K562 (cell line): Measurements from ENCODE around the gene NUCKS1. TPM values are rescaled to one million over a fixed set of nuclear protein-coding genes. Genes with fewer than 3 reads are reported as not detected.
A peak's percentile ranks its signal among the peaks of the same experiment; 100 is the strongest.

Source experiments
- ATF1 ChIP-seq, 2 experiments: fragments of 450-650 bp in 1 of 2; IDR thresholded peaks; 2 replicates each; pipeline ENCODE4 v1.6.1; 2016; ENCODE audit warnings: missing compliant biosample characterization in 1 of 2, missing genetic modification characterization in 1 of 2
- BACH1 ChIP-seq: fragments of 200-800 bp; sonication (Bioruptor generic); IDR thresholded peaks from 2 replicates; pipeline ENCODE4 v1.6.1; 2016; ENCODE audit warnings: missing genetic modification characterization, missing compliant biosample characterization
- ILF3 ChIP-seq: fragments of 450-650 bp; IDR thresholded peaks from 2 replicates; pipeline ENCODE4 v1.6.1; 2018; ENCODE audit warnings: antibody characterized with exemption, mild to moderate bottlenecking, moderate library complexity, borderline replicate concordance
- MCM3 ChIP-seq: fragments of 450-650 bp; IDR thresholded peaks from 2 replicates; pipeline ENCODE4 v1.6.1; 2016
- MNT ChIP-seq, 2 experiments: fragments of 450-650 bp; conservative IDR thresholded peaks; 2 replicates each; pipeline ENCODE4 v1.6.1; 2017; ENCODE audit warnings: mild to moderate bottlenecking in 2 of 2, moderate library complexity in 2 of 2
- PRPF4 ChIP-seq: fragments of 200-400 bp; formaldehyde crosslinking; IDR thresholded peaks from one replicate; pipeline ENCODE4 v1.6.1; 2017; ENCODE audit warnings: low read length, low read depth, mild to moderate bottlenecking; ENCODE audit not compliant: insufficient read depth, poor library complexity, severe bottlenecking
- SMARCE1 ChIP-seq: fragments of 450-650 bp; IDR thresholded peaks from 2 replicates; pipeline ENCODE4 v1.7.1; 2016; ENCODE audit warnings: mild to moderate bottlenecking
- SPI1 ChIP-seq: IDR thresholded peaks from 2 replicates; pipeline ENCODE4 v1.6.1; 2011; ENCODE audit warnings: low read depth, low read length, control low read depth, borderline replicate concordance
- SRSF9 ChIP-seq: fragments of 200-400 bp; formaldehyde crosslinking; IDR thresholded peaks from 2 replicates; pipeline ENCODE4 v1.6.1; 2017; ENCODE audit warnings: low read depth, low read length, borderline replicate concordance
- TBL1XR1 ChIP-seq, 2 experiments: IDR thresholded peaks; 2 replicates each; pipeline ENCODE4 v1.6.1; 2012; ENCODE audit warnings: improper control_type of control experiment in 2 of 2, low read length in 2 of 2, mild to moderate bottlenecking in 1 of 2
- TEAD2 ChIP-seq: fragments of 450-650 bp; IDR thresholded peaks from 2 replicates; pipeline ENCODE4 v1.6.1; 2016; ENCODE audit warnings: missing genetic modification characterization, control low read depth, missing compliant biosample characterization
- ZBTB40 ChIP-seq, 2 experiments: fragments of 450-650 bp in 1 of 2; sonication (generic) in 1 of 2; formaldehyde crosslinking in 1 of 2; IDR thresholded peaks; 2 replicates each; pipeline versions ENCODE4 v1.7.1 to v1.9.0; 2016 to 2022; ENCODE audit warnings: inconsistent platforms in 1 of 2, mild to moderate bottlenecking in 1 of 2, missing genetic modification reagents in 1 of 2
- ZNF695 ChIP-seq: fragments of 450-650 bp; formaldehyde crosslinking; IDR thresholded peaks from 2 replicates; pipeline ENCODE4 v1.4.0; 2020; ENCODE audit warnings: mild to moderate bottlenecking, moderate library complexity
- polyA plus RNA-seq, 8 experiments: library from polyadenylated mRNA; depleted of rRNA in 4 of 8; stranded (reverse) in 5 of 8; unstranded in 3 of 8; fragments of >200 nt; fragmentation: Nextera tagmentation in 2 of 8; fragmentation: Illumina TruSeq in 1 of 8; extraction: Ambion mirVana in 2 of 8; extraction: Trizol in 1 of 8; gene quantifications; 2 replicates each; pipeline versions ENCODE4 v1.2.1 to v1.2.3, GENCODE V29; 2011 to 2014; ENCODE audit warnings: inconsistent platforms in 1 of 8, missing spikeins in 1 of 8
- total RNA-seq, 7 experiments: library from RNA; depleted of rRNA in 6 of 7; stranded (reverse); fragments of >200 nt in 6 of 7; fragmentation: Illumina TruSeq in 2 of 7; extraction: Trizol in 2 of 7; gene quantifications; 2 replicates each; pipeline versions ENCODE4 v1.2.1 to v1.2.3, GENCODE V29; 2011 to 2021; ENCODE audit warnings: low replicate concordance in 1 of 7
- TF ChIP-seq, protein P1 (sequence below): fragments of 450-650 bp; formaldehyde crosslinking; conservative IDR thresholded peaks from 2 replicates; pipeline ENCODE4 v1.4.0; 2022; ENCODE audit warnings: mild to moderate bottlenecking, missing genetic modification characterization

Gene NUCKS1
- total and polyA plus RNA-seq, 9 of the 15 experiments (the other 6 are each of a cell fraction or from before 2014, with no cell fraction given): 66.7 to 244 (median 149) TPM

DNA sequence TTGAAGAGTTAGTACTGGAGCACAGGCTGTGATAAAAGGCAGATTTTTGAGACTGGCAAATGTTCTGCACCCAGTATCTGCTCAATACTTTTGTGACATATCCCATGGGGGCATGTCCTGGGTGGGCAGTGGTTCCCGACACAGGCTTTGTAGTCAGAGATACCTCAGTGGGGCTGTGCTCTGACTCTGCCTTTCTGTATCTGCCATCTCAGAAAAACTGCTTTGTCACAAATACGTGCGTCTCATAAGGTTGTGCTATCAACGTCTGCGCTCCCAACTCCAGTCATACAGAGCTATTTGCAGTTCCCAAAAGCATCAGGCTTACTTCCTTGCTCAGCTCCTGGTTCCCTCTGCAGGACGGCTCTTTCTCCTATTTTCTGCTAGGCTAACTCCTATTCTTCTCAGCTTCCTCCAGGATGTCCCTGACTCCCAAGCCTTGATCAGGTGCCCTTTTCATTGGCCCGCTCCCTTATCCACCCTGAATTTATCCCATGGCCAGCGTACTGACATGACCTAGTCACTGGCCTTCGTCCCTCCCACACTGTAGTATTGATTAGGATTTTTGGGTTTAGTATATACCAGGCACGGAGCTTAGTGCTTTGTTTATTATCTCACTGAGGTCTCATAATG, 37.4 kb upstream of the NUCKS1 start (continued):
- TF ChIP-seq ZBTB40 (IDR thresholded peaks at IDR 0.05): 0 out of 2 replicates have a peak, but pooled peaks have one; percentile 30
- no peak for TF ChIP-seq ZBTB40 (CRISPR knock-in tag; IDR thresholded peaks at IDR 0.05)
- TF ChIP-seq ATF1 (CRISPR knock-in tag; IDR thresholded peaks at IDR 0.05): no peak
- peak; percentile 82 for TF ChIP-seq ATF1 (tag; IDR thresholded peaks at IDR 0.05)
- TF ChIP-seq PRPF4: no peak
- TF ChIP-seq TEAD2 (tag): 0 out of 2 replicates have a peak, but pooled peaks have one; percentile 14
- no peak for TF ChIP-seq MCM3
- 0 out of 4 replicates have a peak, but pooled peaks of 1 of the 2 experiments have one; percentile 12 for TF ChIP-seq TBL1XR1 (IDR thresholded peaks at IDR 0.05; ENCODE audit: low read length in 2 of 2)
- no peak for TF ChIP-seq ZNF695 (CRISPR knock-in tag)
- peak; percentile 15 to 38; a peak in 1 of 4 replicates for TF ChIP-seq MNT (conservative IDR thresholded peaks at IDR 0.05)
- no peak for TF ChIP-seq SRSF9
- TF ChIP-seq BACH1 (tag): peak; percentile 89
- peak; percentile 80; the same call in 1 of the 2 replicates for TF ChIP-seq SMARCE1
- no peak for TF ChIP-seq ILF3
- peak; percentile 75; the same call in 1 of the 2 replicates for TF ChIP-seq SPI1
- TF ChIP-seq, protein P1, sequence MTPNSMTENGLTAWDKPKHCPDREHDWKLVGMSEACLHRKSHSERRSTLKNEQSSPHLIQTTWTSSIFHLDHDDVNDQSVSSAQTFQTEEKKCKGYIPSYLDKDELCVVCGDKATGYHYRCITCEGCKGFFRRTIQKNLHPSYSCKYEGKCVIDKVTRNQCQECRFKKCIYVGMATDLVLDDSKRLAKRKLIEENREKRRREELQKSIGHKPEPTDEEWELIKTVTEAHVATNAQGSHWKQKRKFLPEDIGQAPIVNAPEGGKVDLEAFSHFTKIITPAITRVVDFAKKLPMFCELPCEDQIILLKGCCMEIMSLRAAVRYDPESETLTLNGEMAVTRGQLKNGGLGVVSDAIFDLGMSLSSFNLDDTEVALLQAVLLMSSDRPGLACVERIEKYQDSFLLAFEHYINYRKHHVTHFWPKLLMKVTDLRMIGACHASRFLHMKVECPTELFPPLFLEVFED (CRISPR knock-in tag): 0 out of 2 replicates have a peak, but pooled peaks have one; percentile 44
